Measurements from ENCODE around the gene TEKT3. TPM values are rescaled to one million over a fixed set of nuclear protein-coding genes. Genes with fewer than 3 reads are reported as not detected.

Gene TEKT3
- total RNA-seq, 2 donors from 2014 or later, result 0.69 TPM; not detected in 1

GRCh38 chr17:15364615-15365014, 23.2 kb upstream of the TEKT3 start:
- H3K36me3 Mint-ChIP-seq (ENCODE audit: low read depth), result no peaks in the 10 kb centered on the region

GRCh38 chr17:15363702-15364101, 22.3 kb upstream of the TEKT3 start:
- no peaks in the 10 kb centered on the region for H3K4me1 Mint-ChIP-seq
- no peaks in the 10 kb centered on the region for H3K9me3 Mint-ChIP-seq
- no peak for ATAC-seq (replicated peaks)
- H3K4me3 Mint-ChIP-seq, result no peak overlapping the region
- H3K27ac Mint-ChIP-seq, result no peak overlapping the region
- H3K27me3 Mint-ChIP-seq, result peaks cover 3% of the 10 kb centered on the region
- H3K36me3 Mint-ChIP-seq (ENCODE audit: low read depth), result no peaks in the 10 kb centered on the region

More at GRCh38 chr17:15364615-15365014, 23.2 kb upstream of the TEKT3 start:
- Mint-ChIP-seq H3K27ac (no peak overlapping the region), H3K9me3 (no peaks in the 10 kb centered on the region), H3K4me3 (no peak overlapping the region), H3K4me1 (no peaks in the 10 kb centered on the region), H3K27me3 (peaks cover 5% of the 10 kb centered on the region)
- no peak for ATAC-seq (replicated peaks)

GRCh38 chr17:15361592-15361991, 20.2 kb upstream of the TEKT3 start:
- Mint-ChIP-seq H3K9me3 (no peaks in the 10 kb centered on the region), H3K4me1 (no peaks in the 10 kb centered on the region), H3K27ac (no peak overlapping the region), H3K36me3 (ENCODE audit: low read depth) (no peaks in the 10 kb centered on the region), H3K4me3 (no peak overlapping the region), H3K27me3 (peaks cover 7% of the 10 kb centered on the region)
- no peak for ATAC-seq (replicated peaks)

- no peak overlapping the region for H3K4me3 Mint-ChIP-seq
- H3K36me3 Mint-ChIP-seq (ENCODE audit: low read depth), result no peaks in the 10 kb centered on the region
- H3K27ac Mint-ChIP-seq, result no peak overlapping the region
- no peak for ATAC-seq (replicated peaks)
- no peaks in the 10 kb centered on the region for H3K9me3 Mint-ChIP-seq
- H3K4me1 Mint-ChIP-seq, result no peaks in the 10 kb centered on the region
- H3K27me3 Mint-ChIP-seq, result peaks cover 7% of the 10 kb centered on the region
Observed at GRCh38 chr17:15361151-15361550, 19.8 kb upstream of the TEKT3 start.

- ATAC-seq (replicated peaks), result no peak
- Mint-ChIP-seq H3K36me3 (ENCODE audit: low read depth) (no peaks in the 10 kb centered on the region), H3K4me1 (no peaks in the 10 kb centered on the region), H3K4me3 (no peak overlapping the region), H3K27me3 (peaks cover 43% of the 10 kb centered on the region), H3K9me3 (no peaks in the 10 kb centered on the region), H3K27ac (no peak overlapping the region)
Observed at GRCh38 chr17:15354256-15354655, 12.9 kb upstream of the TEKT3 start.

- peaks cover 51% of the 10 kb centered on the region for H3K27me3 Mint-ChIP-seq
- no peak for ATAC-seq (replicated peaks)
- H3K4me3 Mint-ChIP-seq, result no peak overlapping the region
- no peaks in the 10 kb centered on the region for H3K36me3 Mint-ChIP-seq (ENCODE audit: low read depth)
- no peak overlapping the region for H3K27ac Mint-ChIP-seq
- H3K9me3 Mint-ChIP-seq, result no peaks in the 10 kb centered on the region
- H3K4me1 Mint-ChIP-seq, result no peaks in the 10 kb centered on the region
Observed at GRCh38 chr17:15351925-15352324, 10.5 kb upstream of the TEKT3 start.

DNA sequence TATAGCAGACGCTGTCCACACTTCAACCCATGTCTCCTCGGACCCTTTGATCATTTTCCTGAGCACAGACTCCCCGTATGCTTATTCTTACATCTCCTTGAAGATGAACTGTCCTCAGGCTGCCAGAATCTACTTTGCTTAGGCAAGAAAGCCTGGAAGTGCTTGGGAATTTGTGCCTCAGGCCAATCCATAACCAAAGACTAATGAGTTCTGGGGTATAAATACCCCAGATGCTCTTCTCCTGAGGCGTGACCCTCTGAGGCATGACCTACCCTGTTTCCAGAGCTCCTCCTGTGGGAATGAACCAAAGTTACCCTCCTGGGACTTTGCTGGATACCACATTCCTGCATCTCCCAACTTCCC, 10.1 kb upstream of the TEKT3 start:
- Mint-ChIP-seq H3K27me3 (peaks cover 56% of the 10 kb centered on the region), H3K4me3 (no peak overlapping the region), H3K36me3 (ENCODE audit: low read depth) (no peaks in the 10 kb centered on the region), H3K4me1 (no peaks in the 10 kb centered on the region), H3K27ac (no peak overlapping the region), H3K9me3 (no peaks in the 10 kb centered on the region)
- ATAC-seq (replicated peaks), result no peak

DNA sequence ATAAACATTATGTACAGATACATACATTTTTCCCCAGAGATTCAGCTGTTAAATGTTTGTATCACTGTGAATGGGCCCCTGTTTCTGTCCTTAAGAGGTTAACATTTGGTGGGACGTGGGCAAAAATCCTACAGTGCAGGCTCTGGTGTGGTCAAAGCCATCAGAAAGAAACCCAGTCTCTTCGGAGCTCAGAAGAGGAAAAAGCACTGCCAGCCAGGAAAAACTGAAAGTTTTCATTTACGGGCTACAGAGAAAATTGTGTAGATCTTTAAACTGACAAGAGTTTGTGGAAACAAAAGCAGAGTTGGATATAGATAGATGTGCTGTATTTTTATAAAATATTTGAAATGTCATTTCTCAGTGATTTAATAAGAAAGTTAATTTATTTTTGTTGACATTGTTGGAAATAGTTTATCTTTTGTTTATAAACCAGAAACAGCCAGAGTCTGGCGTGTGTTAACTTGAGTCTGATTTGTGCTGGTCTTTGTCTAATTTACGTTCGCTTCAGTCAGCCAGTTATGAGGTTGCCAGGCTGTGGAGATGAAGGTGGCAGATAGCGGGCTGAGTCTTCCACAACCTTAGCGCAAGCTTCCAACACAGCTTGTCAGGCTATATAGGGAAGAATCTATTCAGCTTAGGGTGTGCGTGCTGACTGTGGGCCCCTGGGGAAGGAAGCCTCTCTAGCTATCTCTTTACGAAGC, 9.5 kb upstream of the TEKT3 start:
- Mint-ChIP-seq H3K9me3 (no peaks in the 10 kb centered on the region), H3K4me1 (no peaks in the 10 kb centered on the region), H3K27ac (no peak overlapping the region), H3K4me3 (no peak overlapping the region), H3K27me3 (peaks cover 55% of the 10 kb centered on the region), H3K36me3 (ENCODE audit: low read depth) (no peaks in the 10 kb centered on the region)
- no peak for ATAC-seq (replicated peaks)

GRCh38 chr17:15349119-15349518, 7.7 kb upstream of the TEKT3 start:
- peaks cover 58% of the 10 kb centered on the region for H3K27me3 Mint-ChIP-seq
- no peak overlapping the region for H3K4me3 Mint-ChIP-seq
- H3K9me3 Mint-ChIP-seq, result no peaks in the 10 kb centered on the region
- H3K4me1 Mint-ChIP-seq, result no peaks in the 10 kb centered on the region
- H3K36me3 Mint-ChIP-seq (ENCODE audit: low read depth), result no peaks in the 10 kb centered on the region
- H3K27ac Mint-ChIP-seq, result no peak overlapping the region
- peak; percentile 58 for ATAC-seq (replicated peaks)

DNA sequence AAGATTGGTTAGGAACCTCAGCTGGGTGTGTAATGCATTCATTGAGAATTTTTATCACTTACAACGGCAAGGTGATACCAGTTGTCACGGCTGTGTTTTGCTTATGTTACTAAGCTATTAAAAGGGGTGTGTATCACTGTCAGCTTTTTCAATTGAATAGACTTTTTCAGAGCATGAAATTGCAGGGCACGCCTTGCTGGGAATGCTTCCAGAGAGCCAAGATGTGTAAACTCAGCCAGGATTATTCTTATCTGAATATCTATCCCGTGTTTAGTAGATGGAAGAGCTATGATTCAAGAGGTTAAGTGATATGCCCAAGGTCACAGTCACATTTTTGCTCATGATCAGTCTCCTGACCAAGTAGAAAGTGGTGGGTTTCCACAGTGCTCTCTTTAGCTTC, 6.6 kb upstream of the TEKT3 start:
- H3K36me3 Mint-ChIP-seq (ENCODE audit: low read depth), result no peaks in the 10 kb centered on the region
- H3K27ac Mint-ChIP-seq, result no peak overlapping the region
- no peak overlapping the region for H3K4me3 Mint-ChIP-seq
- H3K27me3 Mint-ChIP-seq, result peaks cover 65% of the 10 kb centered on the region
- H3K9me3 Mint-ChIP-seq, result no peaks in the 10 kb centered on the region
- no peaks in the 10 kb centered on the region for H3K4me1 Mint-ChIP-seq
- no peak for ATAC-seq (replicated peaks)

GRCh38 chr17:15346066-15346595, 4.7 kb upstream of the TEKT3 start:
- Mint-ChIP-seq H3K9me3 (no peaks in the 10 kb centered on the region), H3K27me3 (peaks cover 66% of the 10 kb centered on the region), H3K4me3 (no peak overlapping the region), H3K4me1 (peaks cover 2% of the 10 kb centered on the region), H3K27ac (no peak overlapping the region), H3K36me3 (ENCODE audit: low read depth) (no peaks in the 10 kb centered on the region)
- no peak for ATAC-seq (replicated peaks)

DNA sequence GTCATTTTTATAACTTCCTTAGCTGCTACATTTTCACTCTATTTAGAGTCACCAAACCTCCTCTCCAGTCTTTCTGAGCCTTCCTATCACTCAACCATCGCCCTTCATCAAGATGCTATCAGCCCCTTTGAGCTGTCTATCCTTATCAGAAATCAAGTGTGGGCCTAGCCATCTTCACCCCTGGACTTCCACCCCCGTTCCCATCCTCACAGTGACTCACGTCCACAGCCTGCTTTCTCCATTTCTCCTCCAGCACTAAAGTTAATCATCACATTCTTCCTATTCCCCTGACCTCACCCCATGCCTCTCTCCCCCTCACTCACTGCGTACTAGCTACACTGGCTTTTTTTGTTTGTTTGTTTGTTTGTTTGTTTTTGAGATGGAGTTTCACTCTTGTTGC, 2.4 kb upstream of the TEKT3 start:
- no peaks in the 10 kb centered on the region for H3K9me3 Mint-ChIP-seq
- H3K27me3 Mint-ChIP-seq, result peaks cover 72% of the 10 kb centered on the region
- no peak for ATAC-seq (replicated peaks)
- no peak overlapping the region for H3K27ac Mint-ChIP-seq
- peaks cover 5% of the 10 kb centered on the region for H3K4me1 Mint-ChIP-seq
- H3K36me3 Mint-ChIP-seq (ENCODE audit: low read depth), result no peaks in the 10 kb centered on the region
- H3K4me3 Mint-ChIP-seq, result no peak overlapping the region

- Mint-ChIP-seq H3K27ac (no peak overlapping the region), H3K27me3 (peaks cover 62% of the 10 kb centered on the region)
Observed at GRCh38 chr17:15342460-15342859, 1.1 kb upstream of the TEKT3 start.

GRCh38 chr17:15341966-15342365, 569 bp upstream of the TEKT3 start:
- peaks cover 65% of the 10 kb centered on the region for H3K27me3 Mint-ChIP-seq
- no peak overlapping the region for H3K4me3 Mint-ChIP-seq
- H3K27ac Mint-ChIP-seq, result no peak overlapping the region
- H3K9me3 Mint-ChIP-seq, result no peaks in the 10 kb centered on the region
- no peaks in the 10 kb centered on the region for H3K36me3 Mint-ChIP-seq (ENCODE audit: low read depth)
- no peak for ATAC-seq (replicated peaks)
- peaks cover 5% of the 10 kb centered on the region for H3K4me1 Mint-ChIP-seq

More at GRCh38 chr17:15342460-15342859, 1.1 kb upstream of the TEKT3 start:
- ATAC-seq (replicated peaks), result no peak
- no peaks in the 10 kb centered on the region for H3K36me3 Mint-ChIP-seq (ENCODE audit: low read depth)
- H3K4me1 Mint-ChIP-seq, result peaks cover 5% of the 10 kb centered on the region
- H3K4me3 Mint-ChIP-seq, result no peak overlapping the region
- no peaks in the 10 kb centered on the region for H3K9me3 Mint-ChIP-seq

- Mint-ChIP-seq H3K9me3 (peaks cover 2% of the 10 kb centered on the region), H3K36me3 (ENCODE audit: low read depth) (no peaks in the 10 kb centered on the region), H3K27ac (no peak overlapping the region), H3K4me3 (peak overlapping the region; percentile 60), H3K27me3 (peaks cover 63% of the 10 kb centered on the region), H3K4me1 (peaks cover 5% of the 10 kb centered on the region)
- ATAC-seq (replicated peaks), result no peak
Observed at GRCh38 chr17:15340966-15341365, 431 bp downstream of the TEKT3 start.
